ENCODE data around the gene CPSF2.

The CPSF2 gene

DNA sequence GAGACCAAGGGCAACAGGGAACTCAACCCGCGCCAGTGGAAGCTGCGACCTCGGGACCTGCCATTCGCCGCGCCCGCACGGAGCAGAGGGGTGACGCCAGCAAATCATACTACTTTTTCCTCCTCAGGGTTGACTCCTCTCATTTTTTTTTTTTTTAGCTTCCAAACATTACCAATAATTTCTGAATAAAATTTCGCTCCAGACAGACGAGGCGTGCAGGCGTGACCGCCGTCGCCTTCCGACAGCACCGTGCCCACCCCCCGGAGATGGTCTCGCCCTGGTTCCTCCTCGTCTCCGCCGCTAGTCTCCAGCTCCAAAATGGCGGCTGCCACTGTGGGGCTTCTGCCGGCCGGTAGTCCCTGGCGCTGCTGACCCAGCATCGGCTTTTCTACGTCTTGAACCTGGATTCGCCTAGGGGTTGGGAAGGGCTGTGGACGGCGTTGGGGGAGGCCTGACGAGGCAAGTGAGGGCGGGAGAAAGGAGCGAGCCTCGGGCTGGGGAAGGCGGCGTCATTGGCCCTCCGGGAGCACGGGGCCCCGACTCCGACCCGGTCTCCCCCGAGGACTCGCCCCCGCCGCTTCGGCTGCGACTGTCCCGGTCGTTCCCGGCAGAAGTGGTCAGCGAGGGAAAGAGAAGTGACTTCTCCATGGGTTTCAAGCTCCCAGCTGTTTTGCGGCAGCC, at the start of gene CPSF2, which contains the start of gene NDUFB1:
CPSF2 (plus strand) TSS at position 300 of the 681 bp plus-strand sequence. CDS start 9,016 bp downstream, outside the sequence.
NDUFB1 (minus strand) TSS at position 37 of the 681 bp plus-strand sequence. CDS start 4,069 bp downstream, outside the sequence.
- DNase-seq (ENCODE audit: low read depth in 2 of 2): peak; percentile 74 to 76

- DNase-seq (ENCODE audit: low read depth in 2 of 2): no peak
These were observed 47.2 kb upstream of the CPSF2 start for GRCh38 chr14:92074555-92074954.

DNA sequence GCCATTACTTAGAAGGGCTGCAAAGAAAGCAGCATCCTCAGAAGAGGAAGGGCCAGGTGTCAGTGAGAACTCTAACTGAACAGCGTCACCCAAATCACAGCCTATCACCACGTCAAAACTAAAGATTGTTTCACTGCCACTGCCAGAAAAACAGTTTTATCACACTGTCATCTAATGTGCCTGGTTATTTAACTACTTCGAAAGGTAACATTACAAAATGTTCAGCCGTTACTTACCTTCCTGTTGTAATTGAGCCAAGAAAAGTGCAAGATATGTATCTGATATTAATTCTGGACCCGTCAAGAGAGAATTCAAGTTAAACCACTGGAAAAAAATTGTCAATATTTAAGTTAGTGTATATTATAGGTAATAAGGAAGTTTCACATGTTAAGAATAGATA, 33.3 kb upstream of the CPSF2 start:
- DNase-seq (ENCODE audit: low read depth in 2 of 2): no peak

GRCh38 chr14:92093320-92093719, 28.4 kb upstream of the CPSF2 start:
- no peak for DNase-seq (ENCODE audit: low read depth in 2 of 2)

GRCh38 chr14:92099802-92100201, 22.0 kb upstream of the CPSF2 start:
- DNase-seq (ENCODE audit: low read depth in 2 of 2): no peak

- DNase-seq (ENCODE audit: low read depth in 2 of 2): no peak
These were observed 18.3 kb upstream of the CPSF2 start for GRCh38 chr14:92103363-92103989.

DNA sequence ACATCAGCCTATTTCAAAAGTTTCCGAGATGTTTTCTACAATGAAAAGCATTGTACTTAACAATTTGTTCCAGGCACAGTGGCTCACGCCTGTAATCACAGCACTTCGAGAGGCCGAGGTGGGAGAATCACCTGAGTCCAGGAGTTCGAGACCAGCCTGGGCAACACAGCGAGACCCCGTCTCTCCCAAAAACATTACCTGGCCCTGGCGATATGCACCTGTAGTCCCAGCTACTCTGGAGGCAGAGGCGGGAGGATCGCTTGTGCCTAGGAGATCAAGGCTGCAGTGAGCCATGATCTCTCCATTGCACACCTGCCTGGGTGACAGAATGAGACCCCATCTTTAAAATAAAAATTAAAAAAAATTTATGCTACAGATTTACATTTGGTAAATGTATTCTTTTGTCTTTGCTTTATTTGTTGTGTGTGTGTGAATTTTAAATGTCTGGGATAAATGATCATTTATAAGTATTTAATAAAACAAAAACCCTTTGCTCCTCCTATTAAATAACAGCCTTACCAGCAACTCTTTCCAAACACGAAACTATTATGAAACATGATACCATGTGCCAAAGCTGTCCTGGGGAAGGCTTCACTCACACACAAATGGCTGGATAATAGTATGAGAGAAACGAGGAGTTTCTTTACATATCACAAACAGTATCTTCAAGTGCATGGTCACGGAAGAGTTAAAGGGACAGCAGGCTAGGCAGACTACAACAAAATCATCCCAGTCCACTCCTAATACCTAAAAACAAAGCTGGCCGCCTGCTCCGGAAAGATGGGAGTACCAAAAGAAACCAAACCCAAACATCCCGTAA, 16.5 kb upstream of the CPSF2 start:
- no peak for DNase-seq (ENCODE audit: low read depth in 2 of 2)

GRCh38 chr14:92105893-92106142, 16.0 kb upstream of the CPSF2 start:
- no peak for DNase-seq (ENCODE audit: low read depth in 2 of 2)

DNA sequence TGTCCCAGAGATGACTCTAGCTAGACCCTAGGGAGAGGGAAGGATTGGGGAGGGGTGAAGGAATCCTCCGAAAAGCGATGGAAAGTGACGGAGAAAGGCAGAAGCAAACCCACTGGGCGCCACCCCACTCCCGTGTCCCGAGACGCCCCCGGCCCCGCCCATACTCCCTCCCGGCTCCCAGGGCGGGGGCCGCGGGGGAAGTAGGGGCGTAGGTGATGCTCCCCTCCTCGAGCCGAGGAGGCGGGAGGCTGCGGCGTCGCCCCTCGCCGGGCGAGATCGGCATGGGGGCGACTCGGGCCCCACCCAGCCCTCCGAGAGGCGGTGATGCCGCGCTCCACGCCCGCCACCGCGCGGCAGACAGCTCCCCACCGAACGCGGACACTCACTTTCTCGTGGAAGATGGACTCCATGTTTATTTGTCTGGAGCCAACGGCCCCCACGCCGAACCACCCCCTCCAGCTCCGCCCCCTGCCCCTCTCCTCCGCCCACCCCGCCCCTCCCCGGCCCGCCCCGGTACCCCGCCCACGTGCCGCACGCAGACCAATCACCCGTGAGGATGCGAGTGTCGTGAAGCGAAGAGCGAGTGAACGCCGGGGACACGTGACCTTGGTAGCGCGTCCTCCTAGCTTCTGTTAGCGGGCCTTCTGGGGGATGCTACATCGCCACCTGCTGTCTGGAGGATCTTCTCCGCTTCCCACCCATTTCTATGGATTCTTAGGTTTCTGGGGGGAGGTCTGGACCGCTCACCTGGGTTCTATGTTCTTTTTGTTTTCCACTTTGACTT, 15.4 kb upstream of the CPSF2 start, which contains the start of gene ATXN3:
ATXN3 (minus strand) TSS at position 440 of the 784 bp plus-strand sequence; CDS start at position 410, 30 bp downstream.
- DNase-seq (ENCODE audit: low read depth in 2 of 2): peak; percentile 94

DNA sequence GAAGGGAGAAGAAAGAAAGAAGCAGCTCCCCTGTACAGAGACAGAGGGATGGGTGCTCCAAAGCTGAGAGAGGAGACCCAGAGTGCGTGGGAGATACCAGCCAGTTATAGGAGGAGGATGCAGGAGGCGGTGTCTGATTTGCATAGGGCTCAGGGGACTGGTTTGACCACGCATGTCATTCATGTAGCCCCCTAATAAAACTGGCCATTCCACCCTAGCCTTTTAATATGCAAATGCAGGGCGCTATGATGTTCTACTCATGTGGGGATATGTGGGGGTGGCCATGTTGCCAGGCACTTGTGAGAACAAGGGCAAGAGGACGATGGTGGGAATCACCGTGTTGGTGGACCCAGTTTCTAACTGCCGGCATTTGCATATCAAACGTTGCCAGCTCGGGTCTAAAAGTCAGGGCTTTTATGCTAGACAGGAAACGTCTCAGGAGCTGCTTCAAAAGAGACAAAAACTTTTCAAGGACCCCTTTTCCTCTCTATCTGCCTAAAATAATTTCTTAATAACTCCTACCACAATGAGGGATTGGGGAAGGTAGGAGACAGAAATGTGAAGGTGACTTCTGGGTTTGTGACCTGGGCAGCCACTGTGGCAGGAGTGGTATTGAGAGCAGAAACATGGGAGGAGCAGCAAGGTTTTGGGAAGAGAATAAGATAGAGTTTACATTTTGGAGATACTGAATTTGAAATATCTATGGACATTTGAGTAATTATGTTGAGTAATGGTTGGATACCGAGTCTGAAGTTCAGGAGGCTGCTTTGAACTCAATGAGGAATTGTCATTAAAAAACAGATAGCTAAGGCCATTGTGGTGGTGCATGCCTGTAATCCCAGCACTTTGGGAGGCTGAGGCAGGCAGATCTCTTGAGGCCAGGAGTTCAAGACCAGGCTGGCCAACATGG, 13.2 kb upstream of the CPSF2 start:
- DNase-seq (ENCODE audit: low read depth in 2 of 2): no peak

GRCh38 chr14:92109490-92109889, 12.3 kb upstream of the CPSF2 start:
- no peak for DNase-seq (ENCODE audit: low read depth in 2 of 2)

DNA sequence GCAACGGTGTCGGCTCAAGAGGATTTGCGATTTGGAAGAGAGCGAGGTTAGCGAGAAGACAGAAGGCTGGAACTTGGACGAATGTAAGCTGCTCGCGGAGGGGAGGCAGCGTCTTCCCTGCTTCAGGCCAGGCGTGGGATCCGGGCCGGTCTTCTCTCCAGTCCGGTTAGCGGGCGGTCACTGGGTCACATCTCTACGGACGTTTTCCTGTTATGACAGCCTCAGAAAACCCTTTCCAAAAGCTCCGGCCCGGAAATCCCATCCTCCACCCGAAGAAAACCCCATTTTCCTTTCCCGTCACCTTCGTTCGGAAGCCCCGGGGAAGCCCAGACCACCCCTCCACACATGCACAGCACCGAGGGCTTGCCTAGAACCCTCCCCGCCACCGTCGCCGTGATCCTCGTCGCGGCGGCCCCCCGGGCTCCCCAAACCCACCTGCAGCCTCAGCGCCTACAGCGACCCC, 531 bp upstream of the CPSF2 start:
- DNase-seq (ENCODE audit: low read depth in 2 of 2): no peak

- DNase-seq (ENCODE audit: low read depth in 2 of 2): no peak
These were observed 545 bp downstream of the CPSF2 start for GRCh38 chr14:92122351-92122677.

DNA sequence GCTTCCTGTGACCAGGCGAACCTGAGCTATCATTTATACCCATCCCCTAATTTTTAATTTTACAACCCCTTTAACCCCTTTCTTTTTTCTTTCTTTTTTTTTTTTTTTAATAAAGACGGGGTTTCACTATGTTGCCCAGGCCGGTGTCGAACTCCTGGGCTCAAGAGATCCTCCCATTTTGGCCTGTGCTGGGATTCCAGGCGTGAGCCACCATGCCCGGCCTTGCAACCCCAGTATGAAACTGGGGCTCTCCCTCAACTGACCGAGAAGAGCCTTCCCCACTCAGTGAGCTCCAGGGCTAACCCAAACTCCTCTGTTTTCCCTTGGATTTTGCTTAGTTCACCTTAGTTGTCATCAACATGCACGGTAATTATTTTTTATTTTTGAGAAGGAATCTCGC, 992 bp downstream of the CPSF2 start:
- DNase-seq (ENCODE audit: low read depth in 2 of 2): no peak

GRCh38 chr14:92134456-92134855, 12.7 kb downstream of the CPSF2 start:
- DNase-seq (ENCODE audit: low read depth in 2 of 2): no peak

- no peak for DNase-seq (ENCODE audit: low read depth in 2 of 2)
These were observed 13.5 kb downstream of the CPSF2 start for GRCh38 chr14:92135269-92135668.

GRCh38 chr14:92143309-92143708, 21.5 kb downstream of the CPSF2 start:
- DNase-seq (ENCODE audit: low read depth in 2 of 2): no peak

DNA sequence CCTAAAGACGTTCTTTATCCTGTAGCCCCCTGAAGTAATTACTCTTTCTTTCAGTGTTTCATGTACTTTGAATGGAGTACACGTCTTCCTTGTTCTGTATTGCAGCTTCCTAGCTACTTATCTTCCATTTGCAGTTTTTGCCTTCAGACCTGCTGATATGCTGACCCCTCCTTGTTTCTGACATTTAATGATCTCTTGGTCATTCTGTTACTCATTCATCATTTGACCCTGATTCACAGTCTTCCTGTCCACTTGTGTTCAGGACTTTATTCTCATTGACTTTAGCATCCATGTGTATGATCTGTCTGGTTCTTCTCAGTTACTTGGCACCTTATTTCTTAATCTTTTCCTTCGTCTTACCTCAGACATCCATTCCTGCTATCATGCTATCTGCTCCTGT, 22.2 kb downstream of the CPSF2 start:
- DNase-seq (ENCODE audit: low read depth in 2 of 2): no peak

DNA sequence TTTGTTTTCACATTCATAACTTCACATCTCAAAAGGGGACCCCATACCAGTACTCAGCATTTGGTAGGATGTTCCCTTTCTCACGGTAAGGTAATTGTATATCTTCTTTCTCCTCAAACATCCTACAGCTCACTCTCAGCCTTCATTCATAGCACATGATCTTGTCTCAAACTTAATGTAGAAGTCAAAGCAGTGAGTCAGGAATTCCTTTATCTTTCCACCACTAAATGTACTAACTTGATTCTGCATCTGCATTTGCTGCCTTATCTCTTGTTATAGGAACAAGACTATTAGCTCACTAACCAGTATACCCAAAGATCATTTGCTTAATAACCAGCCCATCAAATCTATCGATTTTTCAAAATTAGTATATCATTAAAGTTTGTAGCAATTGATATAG, 22.9 kb downstream of the CPSF2 start:
- no peak for DNase-seq (ENCODE audit: low read depth in 2 of 2)

- no peak for DNase-seq (ENCODE audit: low read depth in 2 of 2)
These were observed 31.8 kb downstream of the CPSF2 start for GRCh38 chr14:92153581-92153980.

Data from stimulated activated CD4-positive, alpha-beta T cell treated with anti-CD3 and anti-CD28 coated beads, Interleukin-15, amount 100 ng/mL, for 48 hours (primary cell).